ENCODE results near the gene BMPR1A.

BMPR1A gene

DNA sequence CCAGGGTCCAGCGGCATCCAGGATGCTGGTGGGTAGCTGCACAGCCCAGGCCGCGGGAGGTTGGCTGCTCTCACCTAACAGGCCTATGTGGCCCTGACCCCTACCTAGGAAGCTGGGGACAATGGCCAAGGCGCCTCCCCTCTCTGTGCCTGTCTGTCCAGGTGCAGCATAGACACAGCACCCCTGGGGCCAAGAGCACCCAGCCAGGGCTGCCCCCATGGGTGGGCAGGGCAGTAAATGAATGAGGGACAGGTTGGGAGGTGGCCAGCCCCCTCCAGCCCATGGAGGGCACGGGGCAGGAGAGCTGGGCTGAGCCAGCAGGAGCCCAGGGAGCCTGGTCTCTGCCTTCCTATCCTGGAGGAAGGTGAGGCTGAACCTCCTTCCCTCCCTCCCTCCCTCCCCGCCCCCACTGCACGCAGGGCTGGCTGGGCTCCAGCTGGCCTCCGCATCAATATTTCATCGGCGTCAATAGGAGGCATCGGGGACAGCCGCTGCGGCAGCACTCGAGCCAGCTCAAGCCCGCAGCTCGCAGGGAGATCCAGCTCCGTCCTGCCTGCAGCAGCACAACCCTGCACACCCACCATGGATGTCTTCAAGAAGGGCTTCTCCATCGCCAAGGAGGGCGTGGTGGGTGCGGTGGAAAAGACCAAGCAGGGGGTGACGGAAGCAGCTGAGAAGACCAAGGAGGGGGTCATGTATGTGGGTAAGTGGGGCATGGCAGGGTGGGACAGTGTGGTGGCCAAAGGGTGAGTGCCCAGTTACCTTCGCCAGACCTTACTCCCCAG is 201.9 kb downstream of the BMPR1A start, which contains the start of gene SNCG:
TSS of gene SNCG (plus strand) at position 484 of the 785 bp plus-strand sequence. CDS start at position 583, 99 bp downstream.
- no peak for DNase-seq

DNA sequence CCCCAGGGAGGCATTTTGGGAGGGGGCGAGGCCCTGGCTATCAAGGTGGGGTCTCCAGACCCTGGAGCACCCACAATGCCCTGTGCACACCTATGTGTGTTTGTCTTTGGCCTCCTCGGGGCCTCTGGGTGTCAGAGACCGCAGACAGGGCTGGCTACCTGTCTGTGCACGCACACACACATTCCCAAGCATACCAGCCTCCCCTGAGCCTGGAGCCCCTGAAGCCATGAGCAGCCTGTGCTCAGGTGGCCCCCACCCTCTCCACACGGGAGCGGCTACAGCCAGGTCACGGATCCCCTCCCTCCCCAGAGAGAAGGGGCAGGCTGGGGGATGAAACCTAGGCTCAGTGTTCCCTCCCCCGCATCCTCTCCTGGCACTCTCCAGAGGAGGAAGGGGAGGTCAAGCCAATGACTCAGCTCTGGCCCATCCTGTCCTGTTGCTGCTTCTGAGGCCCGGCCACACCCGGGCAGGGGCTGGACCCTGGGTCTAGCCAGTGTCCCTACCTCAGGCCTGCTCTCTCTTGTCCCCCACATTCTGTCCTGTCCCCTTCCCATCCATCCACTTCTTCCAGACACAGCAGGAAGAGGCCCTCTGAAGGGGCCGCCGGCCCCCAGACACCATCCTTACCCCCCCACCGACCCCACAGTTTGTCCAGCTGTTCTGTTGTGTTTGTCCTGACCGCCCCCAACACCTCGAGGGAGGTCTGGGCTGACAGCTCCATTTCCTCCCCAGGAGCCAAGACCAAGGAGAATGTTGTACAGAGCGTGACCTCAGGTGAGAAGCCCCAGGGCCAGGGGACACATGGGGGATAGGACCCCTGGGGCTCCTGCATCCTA is 202.7 kb downstream of the BMPR1A start:
- no peak for DNase-seq

DNA sequence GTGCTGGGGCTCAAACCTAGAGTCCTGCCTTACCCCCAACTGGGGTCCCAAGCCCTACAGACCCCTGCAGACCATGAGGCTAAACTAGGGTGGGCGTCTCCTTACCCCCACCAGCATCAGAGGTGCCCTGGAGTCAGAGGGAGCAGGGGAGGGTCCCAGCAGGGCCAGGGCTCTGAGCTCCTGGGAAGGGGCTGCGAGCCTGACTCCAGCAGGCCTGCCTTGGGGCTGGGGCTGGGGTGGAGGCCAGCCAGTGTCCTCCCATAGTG is 203.3 kb downstream of the BMPR1A start:
- no peak for DNase-seq

DNA sequence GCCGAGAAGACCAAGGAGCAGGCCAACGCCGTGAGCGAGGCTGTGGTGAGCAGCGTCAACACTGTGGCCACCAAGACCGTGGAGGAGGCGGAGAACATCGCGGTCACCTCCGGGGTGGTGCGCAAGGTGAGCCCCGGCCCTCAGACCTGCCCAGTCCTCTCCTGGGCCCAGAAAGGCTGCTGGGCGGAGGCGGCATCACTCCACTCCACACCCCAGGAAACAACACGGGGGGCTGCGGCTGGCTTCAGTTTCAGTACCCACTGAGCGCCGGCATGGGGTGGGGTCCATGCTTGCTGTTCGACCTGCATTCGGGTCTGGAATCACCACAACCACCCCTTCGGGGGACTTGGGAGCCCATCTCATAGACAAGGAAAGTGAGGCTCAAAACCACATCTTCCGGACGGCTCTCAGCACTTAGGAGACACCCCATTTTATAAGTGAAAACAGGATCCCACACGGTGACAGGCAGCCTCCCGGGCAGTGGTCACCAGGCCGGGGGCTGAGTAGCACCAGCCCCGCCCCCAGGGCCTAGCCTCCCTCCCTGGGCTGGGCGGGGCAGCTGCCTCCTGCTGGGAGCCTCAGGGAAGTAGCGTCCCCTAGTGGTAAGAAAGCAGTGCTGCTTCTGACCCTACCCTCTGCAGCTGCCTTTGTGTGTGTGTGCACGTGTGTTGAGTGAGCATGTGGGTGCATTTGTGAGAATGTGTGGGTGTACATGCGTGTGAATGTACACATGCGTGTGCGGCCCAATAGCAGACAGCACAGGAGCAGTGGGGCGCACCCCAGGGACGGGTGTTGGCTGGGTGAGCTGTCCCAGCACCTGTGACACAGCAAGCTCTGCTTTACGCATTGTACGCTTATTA is 203.8 kb downstream of the BMPR1A start:
- no peak for DNase-seq

DNA sequence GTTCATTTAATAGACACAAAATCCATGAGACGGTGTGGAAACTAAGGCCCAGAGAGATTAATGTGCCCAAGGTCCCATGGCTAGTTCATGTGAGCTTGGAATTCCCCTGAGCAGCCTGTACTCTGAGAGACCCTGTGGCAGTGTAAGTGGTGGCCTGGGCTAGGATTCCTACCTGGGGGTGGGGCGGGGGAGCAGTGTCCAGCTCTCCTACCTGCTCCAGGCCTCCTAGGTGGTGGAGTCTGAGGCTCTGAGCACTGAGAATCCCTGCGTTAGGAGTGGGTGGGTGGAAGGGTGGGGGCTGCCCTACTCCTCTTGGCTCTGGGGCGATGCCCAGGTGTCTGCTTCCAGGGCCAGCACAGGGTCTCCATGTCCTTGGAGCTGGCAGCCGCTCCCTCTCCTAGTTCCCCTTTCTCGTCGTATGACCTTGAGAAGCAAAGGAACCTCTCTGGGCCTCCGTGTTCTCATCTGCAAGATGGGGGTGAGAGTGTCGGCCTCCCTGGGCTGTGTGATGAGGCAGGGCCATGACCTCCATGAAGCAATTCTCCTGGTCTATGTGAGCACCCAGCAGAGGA is 204.5 kb downstream of the BMPR1A start:
- no peak for DNase-seq

DNA sequence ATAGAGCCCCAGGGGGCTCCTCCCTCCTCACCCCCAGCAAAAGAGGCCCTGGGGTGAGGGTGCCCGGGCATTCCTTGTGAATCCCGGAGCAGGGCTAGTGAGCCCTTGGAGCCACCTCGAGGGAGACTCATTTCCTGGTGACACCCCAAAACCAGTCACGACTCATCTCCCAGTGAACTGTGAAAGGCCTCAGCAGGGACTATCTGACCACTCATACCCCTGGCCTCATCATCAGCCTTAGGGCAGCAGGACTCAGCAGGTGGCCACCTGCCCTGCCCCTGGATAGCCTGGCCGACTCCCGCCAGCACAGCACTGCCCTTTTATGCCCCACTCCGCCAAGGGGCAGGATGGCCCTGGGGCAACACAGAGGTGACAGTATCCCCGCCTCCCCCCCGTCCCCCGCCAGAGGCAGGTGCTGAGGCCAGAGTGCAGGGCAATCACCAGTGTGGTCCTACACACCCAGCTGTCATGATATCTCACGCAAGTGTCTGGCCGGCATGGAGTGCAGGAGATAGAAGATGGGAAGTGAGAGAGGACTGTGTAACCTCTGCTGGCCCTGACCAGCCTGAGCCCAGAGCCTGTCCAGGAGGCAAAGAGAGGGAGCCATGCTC is 205.2 kb downstream of the BMPR1A start:
- no peak for DNase-seq

DNA sequence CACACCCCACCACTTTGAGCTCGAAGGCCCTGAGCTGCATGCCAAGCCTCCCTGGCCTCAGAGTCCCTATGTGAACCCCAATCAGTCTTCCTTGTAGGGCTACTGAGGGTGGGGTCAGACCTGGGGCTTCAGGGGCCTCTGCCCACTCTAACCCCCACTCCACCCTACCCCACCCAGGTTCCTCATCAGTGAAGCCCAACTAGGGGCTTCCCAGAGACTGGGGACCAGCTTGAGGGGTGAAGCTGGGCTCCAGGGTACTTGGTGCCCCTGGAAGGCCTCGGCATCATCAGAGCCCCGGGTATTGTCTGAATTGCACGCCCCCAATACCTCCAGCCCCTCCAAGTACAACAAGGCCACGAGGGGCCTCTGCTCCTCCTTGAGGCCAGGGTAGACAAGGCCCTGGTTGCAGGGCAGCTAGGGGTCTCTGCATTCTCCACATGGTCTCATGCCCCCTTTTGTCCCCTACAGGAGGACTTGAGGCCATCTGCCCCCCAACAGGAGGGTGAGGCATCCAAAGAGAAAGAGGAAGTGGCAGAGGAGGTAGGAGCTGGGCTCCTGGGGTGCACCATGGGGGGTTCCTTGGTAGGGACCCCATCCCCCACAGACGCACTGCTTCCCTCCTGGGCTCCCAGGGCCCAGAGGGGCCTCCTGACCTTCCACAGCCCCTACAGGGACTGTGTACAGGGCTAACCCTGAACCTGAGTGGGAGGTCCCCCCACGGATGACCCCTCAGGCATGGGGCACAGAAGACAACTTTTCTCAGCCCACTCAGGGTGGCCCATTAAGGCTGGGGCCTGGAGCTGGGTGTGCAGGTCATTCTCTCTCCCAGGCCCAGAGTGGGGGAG is 205.9 kb downstream of the BMPR1A start:
- no peak for DNase-seq

DNA sequence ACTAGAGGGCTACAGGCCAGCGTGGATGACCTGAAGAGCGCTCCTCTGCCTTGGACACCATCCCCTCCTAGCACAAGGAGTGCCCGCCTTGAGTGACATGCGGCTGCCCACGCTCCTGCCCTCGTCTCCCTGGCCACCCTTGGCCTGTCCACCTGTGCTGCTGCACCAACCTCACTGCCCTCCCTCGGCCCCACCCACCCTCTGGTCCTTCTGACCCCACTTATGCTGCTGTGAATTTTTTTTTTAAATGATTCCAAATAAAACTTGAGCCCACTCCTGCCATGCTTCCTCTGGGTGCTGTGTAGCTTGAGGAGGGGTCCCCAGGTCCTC is 206.5 kb downstream of the BMPR1A start:
- DNase-seq: no peak

DNA sequence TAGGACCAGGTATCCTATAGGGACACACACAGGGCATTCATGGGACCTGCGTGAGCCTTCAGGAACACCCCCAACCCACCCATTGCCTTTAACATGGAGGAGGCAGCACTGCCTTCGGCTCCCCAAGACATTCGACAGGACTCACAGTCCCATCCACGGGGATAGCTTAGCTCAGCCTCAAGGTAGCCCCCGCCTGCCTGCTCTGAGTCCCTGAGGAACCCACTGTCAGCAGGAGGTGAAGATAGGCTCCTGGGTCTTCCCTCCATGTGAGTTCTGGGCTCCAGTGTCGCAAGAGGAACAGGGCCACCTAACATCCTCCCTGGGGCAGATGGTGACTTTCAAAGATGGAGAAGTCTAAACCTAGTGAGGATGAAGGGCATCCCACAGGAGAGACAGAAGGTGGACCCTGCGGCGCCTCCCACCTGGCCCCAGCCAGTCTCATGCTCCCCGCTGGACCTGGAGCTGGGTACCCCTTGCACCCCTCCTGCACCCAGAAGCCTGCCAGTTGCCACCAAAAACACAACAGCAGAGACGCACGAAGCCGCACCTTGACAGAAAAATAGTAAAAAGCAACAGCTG is 207.0 kb downstream of the BMPR1A start:
- no peak for DNase-seq

DNA sequence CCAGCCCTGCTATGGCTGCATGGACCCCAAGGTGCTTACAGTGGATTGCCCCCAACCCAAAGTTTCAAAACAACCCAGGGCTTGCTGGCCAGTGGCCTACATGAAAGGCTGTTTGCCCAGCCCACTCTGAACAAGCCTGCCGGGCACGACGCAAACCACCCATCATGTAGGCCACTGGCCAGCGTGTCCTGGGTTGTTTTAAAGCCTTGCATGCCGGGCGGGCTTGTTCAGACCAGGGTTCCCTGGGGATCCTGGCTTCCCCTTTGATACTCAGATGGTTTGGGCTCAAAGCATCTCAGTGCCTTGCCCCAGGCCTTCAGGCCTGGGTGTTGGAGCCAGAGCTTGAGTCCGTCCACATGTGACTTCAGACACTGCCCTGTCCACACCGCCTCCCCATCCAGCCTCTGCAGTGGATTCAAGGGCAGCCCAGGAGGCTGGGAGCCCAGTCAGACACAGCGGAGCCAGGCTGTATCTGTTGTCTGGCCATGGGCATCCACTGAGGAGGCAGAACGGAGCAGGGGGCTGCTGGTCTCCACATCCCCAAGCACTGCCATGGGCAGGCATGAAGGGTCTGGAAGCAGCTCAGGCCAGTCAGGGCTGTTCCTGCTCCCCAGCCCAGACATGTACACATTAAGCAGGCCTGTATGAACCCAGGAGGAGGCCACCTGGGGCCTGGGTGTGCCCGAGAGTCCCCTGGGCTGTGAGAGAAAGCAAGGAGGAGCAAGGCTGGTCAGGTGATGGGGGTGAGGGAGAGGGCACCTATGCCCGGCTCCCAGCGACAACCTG is 207.8 kb downstream of the BMPR1A start:
- no peak for DNase-seq

DNA sequence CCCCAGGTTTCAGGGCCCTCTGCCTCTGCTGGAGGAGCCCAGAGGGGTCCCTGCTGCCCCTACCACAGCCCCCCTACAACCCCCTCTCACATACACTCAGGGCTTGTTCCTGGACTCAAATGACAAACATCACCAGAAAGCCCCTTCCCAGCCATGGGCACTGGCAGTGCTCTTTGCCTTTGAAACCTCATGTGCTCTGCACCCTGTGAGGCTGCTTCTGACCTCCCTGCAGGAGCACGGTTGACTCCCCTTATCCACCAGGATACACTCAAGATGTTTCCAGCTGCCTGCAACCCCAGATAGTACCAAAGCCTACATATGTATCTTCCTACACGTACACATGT is 208.4 kb downstream of the BMPR1A start:
- DNase-seq: no peak

DNA sequence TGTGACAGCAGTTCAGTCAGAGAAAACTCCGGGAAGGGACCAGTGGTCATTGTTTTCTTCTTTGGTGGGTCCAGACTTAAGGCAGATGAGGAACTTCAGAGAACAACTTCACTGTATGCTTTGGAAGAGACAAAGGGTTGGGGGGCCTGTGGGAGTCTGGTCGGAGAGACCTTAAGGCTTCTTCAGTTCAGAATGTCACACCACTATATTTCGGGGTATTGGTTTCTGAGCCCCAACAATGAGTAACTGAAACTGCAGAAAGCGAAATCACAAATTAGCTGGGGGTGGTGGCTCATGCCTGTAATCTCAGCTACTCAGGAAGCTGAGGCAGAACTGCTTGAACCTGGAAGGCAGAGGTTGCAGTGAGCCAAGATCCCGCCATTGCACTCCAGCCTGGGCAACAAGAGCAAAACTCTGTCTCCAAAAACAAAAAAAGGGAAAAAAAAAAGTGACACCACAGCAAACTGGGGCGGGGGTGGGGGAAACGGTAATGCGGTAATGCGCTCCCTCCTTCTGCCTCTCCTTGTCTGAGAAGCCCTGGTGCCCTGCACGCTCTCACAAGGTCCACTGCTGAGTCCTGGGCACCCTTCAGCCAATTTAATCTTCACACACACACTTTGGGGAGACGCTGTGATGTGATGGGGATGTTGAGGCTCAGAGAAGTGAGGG is 209.7 kb downstream of the BMPR1A start:
- DNase-seq: peak in 1 of 2 experiments; percentile 22

DNA sequence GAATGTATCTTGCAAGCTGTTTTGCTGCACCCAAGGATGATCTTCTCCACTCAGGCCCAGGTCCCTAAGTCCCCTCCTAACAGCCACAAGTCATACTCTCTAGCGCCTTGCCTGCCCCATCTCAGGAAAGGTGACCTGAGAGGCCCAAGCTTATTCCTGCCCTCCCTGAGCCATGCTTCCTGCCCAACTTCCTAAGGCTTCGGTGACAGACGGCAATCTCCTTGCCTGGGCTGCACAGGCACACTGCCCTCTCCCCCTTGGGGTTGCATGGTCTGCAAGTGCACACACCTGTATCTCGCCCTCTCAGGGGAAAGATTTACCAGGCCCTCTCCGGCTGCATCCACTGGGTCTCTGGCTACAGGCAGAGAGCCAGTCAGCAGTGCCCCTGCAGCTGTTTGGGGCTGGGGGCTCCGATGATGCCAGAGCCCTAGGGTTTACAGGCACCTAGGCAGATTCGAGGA is 211.1 kb downstream of the BMPR1A start:
- no peak for DNase-seq

DNA sequence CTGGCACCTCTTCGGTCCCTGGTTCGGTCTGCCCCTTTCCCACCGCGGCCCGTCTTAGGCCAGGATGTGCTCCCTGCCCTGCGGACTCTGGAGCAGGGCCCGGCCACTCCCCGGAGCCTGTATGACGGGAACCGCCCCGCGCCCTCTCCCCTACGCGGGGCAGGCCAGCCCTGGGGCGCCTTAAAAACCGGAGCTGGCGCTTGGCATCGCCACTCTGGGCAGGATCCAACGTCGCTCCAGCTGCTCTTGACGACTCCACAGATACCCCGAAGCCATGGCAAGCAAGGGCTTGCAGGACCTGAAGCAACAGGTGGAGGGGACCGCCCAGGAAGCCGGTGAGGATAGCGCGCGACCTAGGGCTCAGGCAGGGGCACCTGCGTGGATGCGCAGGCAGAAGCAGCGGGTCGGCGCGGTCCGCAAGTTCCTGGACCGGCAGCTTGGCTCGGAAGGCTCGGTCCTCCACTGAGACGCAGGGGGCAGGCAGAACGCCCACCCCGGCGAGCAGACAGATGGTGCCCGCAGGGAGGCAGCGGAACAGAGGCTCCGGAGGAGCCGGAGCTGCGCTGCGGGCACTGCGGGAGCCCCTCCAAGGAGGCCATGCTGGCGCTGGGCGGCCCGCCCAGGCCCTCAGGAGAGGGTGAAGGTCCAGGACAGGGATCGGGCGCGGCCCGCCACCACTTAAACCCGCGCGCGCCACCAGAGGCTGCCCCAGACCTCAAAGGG is 212.0 kb downstream of the BMPR1A start, which contains the start of gene ADIRF:
TSS of gene ADIRF (plus strand) at position 212 of the 723 bp plus-strand sequence. CDS start at position 275, 63 bp downstream.
- DNase-seq: no peak

DNA sequence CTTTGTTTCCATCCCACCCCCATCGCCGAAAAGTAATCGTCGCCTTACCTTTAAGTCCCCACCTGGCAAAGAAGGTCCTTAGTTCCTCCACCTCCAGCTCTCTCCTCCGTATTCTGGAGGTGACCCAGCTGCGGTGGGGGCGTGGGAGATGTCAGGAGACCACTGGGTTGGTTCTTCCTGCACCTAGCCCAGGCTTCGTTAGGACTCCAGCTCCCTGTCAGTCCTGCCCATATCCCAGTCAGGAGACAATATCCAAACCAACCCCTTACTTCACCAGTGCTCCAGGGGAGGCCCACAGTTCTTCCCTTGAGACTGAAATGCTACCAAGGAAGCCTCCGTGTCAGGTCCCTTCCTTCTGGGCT is 212.6 kb downstream of the BMPR1A start:
- DNase-seq: no peak

DNA sequence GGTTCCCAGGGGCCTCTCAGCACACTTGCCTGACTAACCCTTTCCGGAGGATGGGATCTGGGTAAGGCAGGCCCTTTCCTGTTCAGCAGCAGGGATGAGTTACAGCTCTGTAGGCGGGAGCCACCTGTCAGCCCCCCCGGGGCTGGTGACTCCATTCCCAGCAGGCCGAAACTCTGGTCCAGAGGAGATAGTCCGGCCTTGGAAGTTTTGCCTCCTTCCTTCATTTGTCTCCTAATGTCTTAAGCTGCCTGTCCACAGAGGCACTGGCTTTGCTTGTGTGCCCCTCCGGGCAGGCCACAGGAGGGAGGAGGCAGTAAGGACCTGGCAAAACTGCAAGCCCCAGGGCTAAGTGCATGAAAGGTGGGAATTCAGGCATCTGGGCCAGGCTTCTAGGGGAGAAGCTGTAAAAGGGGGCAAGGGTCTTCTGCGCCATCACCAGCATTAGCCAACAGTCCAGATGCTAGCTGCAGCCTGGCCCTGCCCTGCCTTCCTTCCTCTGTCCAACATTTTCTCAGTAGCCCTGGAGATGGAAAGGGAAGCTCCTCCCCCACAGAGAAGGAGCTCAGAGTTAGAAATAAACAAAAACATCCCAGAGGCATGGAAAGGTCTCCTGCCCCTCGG is 213.1 kb downstream of the BMPR1A start:
- no peak for DNase-seq

DNA sequence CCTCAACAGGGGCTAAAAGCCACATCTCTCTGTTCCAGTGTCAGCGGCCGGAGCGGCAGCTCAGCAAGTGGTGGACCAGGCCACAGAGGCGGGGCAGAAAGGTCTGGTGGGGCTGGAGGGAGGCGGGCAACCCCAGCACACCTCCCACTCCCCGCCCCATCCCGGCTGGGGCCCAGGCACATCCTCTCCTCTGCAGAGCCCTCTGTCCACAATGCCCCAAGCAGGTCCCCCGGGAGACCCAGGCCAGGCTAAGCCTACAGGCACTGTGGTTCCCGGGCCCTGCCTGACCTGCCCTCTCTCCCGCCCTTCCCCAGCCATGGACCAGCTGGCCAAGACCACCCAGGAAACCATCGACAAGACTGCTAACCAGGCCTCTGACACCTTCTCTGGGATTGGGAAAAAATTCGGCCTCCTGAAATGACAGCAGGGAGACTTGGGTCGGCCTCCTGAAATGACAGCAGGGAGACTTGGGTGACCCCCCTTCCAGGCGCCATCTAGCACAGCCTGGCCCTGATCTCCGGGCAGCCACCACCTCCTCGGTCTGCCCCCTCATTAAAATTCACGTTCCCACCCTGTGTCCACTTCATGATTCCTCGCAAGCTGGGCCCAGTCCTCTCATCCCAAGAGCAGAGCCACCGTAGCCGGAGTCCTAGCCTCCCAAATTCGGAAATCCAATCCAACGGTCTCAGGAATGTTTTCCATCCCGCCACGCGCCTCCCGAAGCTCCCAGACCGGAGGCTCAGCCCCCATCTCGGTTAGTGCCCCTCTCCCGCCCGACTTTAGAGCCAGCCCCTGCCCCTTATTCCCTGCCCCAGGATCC is 214.0 kb downstream of the BMPR1A start:
- DNase-seq: no peak

DNA sequence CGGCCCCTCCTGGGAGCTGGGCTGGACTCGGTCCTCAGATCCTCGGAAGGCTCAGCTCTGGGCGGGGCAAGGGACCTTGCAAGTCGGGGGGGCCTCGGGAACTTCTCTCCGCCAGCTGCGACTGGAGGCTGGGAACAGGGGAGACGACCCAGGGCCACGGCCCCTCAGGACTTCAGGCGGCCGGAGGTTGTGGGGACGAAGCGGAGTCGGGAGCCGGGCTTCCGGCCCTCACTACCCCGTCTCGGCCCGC is 214.5 kb downstream of the BMPR1A start:
- no peak for DNase-seq

Measured in stimulated activated CD4-positive, alpha-beta T cell treated with anti-CD3 and anti-CD28 coated beads, Interleukin-4, amount 100 ng/mL, for 4 hours (primary cell).